Germinal center (tissue), 1 donor: ENCODE measurements around the gene HES3.
"Not testable (repeated sequence)": the region's sequence is repeated elsewhere in the genome, so short reads cannot be mapped to it uniquely, and the experiment has no call there.

Source experiments
- DNase-seq: peaks from one replicate; pipeline ENCODE4 v3.0.0; 2012; ENCODE audit warnings: mixed read lengths, low spot score

The HES3 gene

DNA sequence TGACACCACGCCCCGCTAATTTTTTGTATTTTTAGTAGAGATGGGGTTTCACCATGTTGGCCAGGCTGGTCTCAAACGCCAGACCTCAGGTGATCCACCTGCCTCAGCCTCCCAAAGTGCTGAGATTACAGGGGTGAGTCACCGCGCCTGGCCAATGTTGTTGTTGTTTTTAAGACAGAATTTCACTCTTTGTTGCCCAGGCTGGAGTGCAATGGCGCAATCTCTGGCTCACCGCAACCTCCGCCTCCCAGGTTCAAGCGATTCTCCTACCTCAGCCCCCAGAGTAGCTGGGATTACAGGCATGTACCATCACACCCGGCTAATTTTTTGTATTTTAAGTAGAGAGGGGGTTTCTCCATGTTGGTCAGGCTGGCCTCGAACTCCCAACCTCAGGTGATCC lies 24.3 kb upstream of the HES3 start:
- DNase-seq = not testable (repeated sequence)

DNA sequence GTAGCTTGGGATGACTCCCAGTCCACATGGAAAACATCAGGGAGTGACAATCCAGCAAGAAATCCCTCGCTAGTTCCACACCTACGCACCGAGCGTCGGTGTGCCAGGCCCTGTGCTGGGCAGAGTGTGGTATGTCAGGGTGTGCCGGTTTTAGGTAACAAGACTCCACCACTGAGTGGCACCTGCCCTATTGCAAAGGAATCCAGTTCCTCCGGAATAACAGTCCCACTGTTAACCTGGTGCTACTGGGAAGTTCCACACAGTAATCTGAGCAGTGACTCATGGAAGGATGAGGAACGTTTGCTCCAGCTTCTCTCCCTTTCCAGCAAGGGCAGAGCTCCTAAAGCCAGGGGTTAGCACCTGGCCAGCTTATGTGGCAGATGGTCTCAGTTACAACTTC lies 23.7 kb upstream of the HES3 start:
- no peak for DNase-seq

- no peak for DNase-seq
Measured at GRCh38 chr1:6221210-6221784, 22.7 kb upstream of the HES3 start.

DNA sequence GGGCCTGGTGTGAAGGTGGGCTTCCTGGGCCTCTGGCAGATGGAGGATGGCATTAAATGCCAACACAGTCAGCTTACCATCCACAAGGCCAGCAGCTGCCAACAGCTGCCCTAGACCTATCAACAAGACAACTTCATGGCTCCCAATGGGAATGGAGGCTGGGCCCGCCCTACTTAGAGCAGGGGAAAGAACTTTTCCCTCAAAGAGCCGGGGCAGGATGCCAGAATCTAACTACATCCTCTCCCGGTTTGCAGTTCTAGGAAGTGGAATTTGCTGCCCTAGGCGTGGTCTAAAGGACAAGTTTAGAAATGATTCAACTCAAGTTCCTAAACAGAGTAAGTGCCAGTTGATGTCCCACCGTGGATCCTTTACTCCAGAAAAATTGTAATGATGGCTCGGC lies 21.3 kb upstream of the HES3 start:
- no peak for DNase-seq

DNA sequence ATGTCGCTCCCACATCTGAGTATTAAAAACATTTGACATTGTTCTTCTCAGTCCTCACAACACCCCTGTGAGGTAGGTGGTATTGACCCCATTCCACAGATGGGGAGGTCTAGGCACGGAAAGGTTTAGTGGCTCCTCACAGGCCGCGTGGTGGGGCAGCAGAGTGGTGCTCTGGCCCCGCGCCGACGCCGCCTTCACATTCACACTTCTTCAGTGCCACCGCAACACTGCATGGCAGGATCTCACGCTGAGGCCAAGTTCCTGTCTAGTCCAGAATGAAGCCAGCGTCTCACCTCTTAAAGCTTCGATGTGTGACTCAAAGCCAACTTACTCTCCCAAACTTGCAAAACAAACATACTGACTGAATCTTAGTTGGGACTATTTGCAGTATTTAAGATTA lies 20.4 kb upstream of the HES3 start:
- no peak for DNase-seq

GRCh38 chr1:6224718-6225117 lies 19.3 kb upstream of the HES3 start:
- no peak for DNase-seq

- DNase-seq = no peak
Measured at GRCh38 chr1:6225651-6226050, 18.3 kb upstream of the HES3 start.

DNA sequence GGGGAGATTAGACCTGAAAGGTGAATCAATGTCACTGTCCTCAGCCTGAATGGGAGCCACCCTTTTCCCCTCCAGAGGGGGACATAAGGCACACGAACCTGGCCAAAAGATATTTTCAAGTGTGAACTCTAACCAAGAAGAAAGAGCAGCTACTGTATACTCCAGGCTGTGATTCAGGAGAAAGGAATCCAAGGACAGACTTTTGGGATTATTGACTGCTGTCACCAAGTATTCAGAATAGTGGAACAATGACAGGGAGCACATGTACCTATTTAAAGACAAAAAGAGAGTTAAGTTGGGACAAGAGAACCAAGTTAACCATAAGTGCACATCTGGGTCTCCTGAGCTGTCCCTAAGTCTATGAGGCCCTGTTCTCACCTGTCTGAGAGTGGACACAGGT lies 10.6 kb upstream of the HES3 start:
- DNase-seq = no peak

DNA sequence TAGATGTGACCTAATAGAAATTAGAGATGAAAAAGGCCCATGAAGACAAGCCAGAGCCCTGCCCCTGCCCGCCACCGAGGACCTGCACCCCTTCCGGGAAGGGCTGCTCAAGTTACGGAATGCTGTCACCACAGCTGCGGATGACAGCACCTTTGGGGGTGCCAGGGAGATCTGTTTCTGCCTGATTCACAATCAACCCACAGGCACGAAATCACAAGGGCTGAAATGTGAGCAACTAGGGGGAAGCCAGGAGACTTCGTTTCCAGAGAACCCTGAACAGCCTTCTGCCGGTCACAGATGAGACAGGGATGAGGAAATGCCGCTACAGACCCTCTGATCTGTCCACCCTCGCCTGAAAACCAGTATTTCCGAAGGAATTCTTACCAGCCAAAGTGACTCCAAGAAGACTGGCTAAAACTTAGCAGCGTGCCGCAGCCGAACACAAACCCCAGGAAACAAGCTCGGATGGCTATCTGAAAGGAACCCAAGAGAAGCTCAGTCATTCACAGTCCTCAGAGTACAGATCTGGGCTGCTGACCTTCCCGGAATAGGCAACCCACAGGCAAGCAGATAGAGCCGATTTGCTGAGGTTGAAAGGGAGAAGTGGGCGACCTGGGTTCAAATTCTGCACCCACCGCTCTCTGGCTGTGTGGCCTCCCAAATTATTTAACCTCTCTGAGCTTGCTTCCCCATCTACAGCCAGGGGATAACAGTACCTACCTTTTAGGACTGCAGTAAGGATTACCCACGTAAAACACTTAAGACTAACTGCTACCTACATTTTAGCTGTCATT lies 9.3 kb upstream of the HES3 start:
- no peak for DNase-seq

DNA sequence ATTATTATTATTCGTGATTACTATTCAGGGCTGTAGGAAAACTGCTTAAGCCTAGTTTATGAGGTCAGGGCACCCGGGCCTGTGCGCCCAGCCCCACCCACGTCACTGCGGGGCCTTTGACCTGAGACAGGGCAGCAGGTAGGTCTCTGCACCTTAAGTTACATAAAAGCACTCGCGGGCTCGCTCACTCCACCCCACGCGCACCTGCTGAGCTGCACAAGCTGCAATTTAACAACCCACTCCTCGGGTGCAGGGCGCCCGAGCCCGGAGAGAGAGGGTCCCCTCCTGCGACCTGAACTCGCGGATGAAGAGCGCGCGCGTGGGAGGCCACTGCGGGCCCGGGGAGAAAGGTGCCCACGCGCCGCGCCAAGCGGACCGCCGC lies 8.7 kb upstream of the HES3 start:
- DNase-seq = no peak

- no peak for DNase-seq
Measured at GRCh38 chr1:6237093-6237492, 6.9 kb upstream of the HES3 start.

GRCh38 chr1:6239213-6239752 lies 4.7 kb upstream of the HES3 start:
- DNase-seq = no peak

DNA sequence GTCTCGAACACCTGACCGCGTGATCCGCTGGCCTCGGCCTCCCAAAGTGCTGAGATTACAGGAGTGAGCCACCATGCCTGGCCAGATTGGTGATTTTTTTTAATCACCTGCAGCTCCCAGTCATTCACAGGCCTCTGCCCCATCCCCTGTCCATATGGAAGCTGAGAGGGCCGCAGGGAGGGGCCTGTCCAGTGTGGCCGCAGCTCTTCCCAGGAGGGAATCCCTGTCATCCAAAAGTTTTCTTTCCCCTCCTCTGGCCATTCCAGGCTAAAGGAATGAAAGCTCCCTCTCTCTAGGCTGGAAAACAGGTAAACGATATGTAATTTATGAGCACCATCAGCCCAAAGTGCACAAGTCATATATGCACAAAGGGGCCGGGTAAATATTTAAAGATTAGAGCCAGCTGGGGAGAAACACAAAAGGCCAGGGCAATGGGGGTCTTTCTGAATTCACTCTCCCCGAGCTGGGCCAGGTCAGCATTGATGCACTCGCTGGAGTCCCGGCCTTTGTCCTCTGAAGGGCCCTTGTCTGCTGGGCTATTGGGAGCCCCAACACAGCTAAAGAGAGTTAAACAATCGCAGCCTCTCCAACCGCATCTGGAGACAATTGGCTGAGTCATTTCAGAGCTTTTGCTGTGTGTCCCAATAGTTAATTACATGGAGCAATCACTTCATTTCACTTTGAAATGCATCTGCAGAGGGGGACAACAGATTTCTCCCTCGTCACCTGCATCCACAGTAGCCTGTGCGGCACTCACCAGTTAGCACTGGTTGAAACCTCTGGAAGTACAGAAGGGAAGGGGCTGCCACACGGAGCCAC lies 3.8 kb upstream of the HES3 start:
- no peak for DNase-seq

GRCh38 chr1:6241107-6241886 lies 2.7 kb upstream of the HES3 start:
- no peak for DNase-seq

GRCh38 chr1:6241887-6242740 lies 1.9 kb upstream of the HES3 start:
- DNase-seq = no peak

DNA sequence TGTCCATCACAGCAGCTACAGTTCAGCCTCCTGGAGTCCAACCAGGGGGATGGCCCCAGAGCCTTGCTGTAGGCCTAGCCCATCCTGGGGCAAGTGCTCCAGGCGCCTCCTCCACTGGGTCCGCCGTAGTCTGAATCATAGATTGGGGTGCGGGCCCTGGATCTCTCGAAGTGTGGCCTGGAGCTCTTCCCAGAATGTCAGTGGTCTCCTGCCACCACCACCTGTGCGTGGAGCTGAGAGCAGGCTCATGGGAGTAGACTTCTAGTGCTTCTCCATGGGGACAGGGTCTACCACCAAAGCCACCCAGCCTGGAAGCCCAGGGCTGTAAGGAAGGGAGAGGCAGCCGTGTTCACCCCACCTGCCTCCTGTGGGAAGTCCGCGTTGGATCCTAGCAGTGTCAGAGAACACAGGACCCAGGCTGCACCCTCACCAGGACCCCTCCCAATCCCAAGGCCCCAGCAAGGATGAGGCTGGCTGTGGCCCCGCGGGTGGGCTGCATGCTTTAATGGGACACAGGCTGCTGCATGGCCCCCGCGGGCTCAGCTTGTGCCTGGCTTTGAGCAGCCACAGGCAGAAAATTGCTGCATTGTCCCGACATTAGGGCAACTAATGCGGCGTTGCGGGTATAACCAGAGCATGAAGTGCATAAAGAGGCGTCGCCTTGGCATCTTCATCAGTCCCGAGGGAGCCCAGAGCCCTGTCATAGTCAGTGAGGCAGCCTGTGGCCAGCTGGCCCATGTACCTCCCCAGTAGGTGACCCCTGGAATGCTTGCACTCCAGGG lies 735 bp upstream of the HES3 start:
- DNase-seq = no peak

- DNase-seq = no peak
Measured at GRCh38 chr1:6244401-6245049, 546 bp downstream of the HES3 start.

- peak; percentile 86 for DNase-seq
Measured at GRCh38 chr1:6245086-6245868, 1.3 kb downstream of the HES3 start.
